GM23248 (cell line): ENCODE data around the gene DAB1. TPM values are rescaled to one million over a fixed set of nuclear protein-coding genes. Genes with fewer than 3 reads are reported as not detected.

Experiments
- DNase-seq: peaks from one replicate; pipeline ENCODE4 v3.0.0-alpha.2; 2015
- H2AFZ ChIP-seq: fragments of 200-600 bp; sonication (generic); 2 replicates; pipeline ENCODE4 v1.6.1; 2016; ENCODE audit warnings: antibody characterized with exemption
- H3F3A ChIP-seq: fragments of 200-600 bp; sonication (generic); 2 replicates; pipeline ENCODE4 v1.6.1; 2016; ENCODE audit warnings: mild to moderate bottlenecking, antibody characterized with exemption, mixed run types; ENCODE audit not compliant: insufficient read depth
- H3K27ac ChIP-seq: fragments of 200-600 bp; sonication (generic); 2 replicates; pipeline ENCODE4 v1.5.1; 2016; ENCODE audit warnings: mild to moderate bottlenecking
- H3K27me3 ChIP-seq: fragments of 200-600 bp; sonication (generic); replicated peaks from 2 replicates; pipeline ENCODE4 v1.6.1; 2016; ENCODE audit warnings: mild to moderate bottlenecking; ENCODE audit not compliant: insufficient read depth
- H3K36me3 ChIP-seq: fragments of 200-600 bp; sonication (generic); 2 replicates; pipeline ENCODE4 v1.6.1; 2016; ENCODE audit warnings: low read depth, mild to moderate bottlenecking
- H3K4me1 ChIP-seq: fragments of 200-600 bp; sonication (generic); 2 replicates; pipeline ENCODE4 v1.6.1; 2016; ENCODE audit warnings: mild to moderate bottlenecking; ENCODE audit not compliant: insufficient read depth
- H3K4me2 ChIP-seq: fragments of 200-600 bp; sonication (generic); one replicate; pipeline ENCODE4 v1.6.1; 2016; ENCODE audit warnings: mild to moderate bottlenecking; ENCODE audit not compliant: unreplicated experiment
- H3K4me3 ChIP-seq: fragments of 200-600 bp; sonication (generic); 2 replicates; pipeline ENCODE4 v1.5.1; 2016; ENCODE audit warnings: mild to moderate bottlenecking
- H3K79me2 ChIP-seq: fragments of 200-600 bp; sonication (generic); 2 replicates; pipeline ENCODE4 v1.6.1; 2016; ENCODE audit warnings: mild to moderate bottlenecking; ENCODE audit not compliant: insufficient read depth
- H3K9ac ChIP-seq: fragments of 200-600 bp; sonication (generic); 2 replicates; pipeline ENCODE4 v1.6.1; 2016; ENCODE audit warnings: mild to moderate bottlenecking
- H3K9me2 ChIP-seq: fragments of 200-600 bp; sonication (generic); 2 replicates; pipeline ENCODE4 v1.6.1; 2016; ENCODE audit warnings: mixed run types, mild to moderate bottlenecking, moderate library complexity; ENCODE audit not compliant: insufficient read depth
- H3K9me3 ChIP-seq: fragments of 200-600 bp; sonication (generic); one replicate; pipeline ENCODE4 v1.6.1; 2017; ENCODE audit warnings: low read depth
- H4K20me1 ChIP-seq: fragments of 200-600 bp; sonication (generic); 2 replicates; pipeline ENCODE4 v1.6.0; 2016; ENCODE audit not compliant: insufficient read depth
- EZH2 ChIP-seq: fragments of 200-600 bp; sonication (generic); IDR thresholded peaks from 2 replicates; pipeline ENCODE4 v1.6.1; 2018; ENCODE audit warnings: antibody characterized with exemption, mild to moderate bottlenecking; ENCODE audit not compliant: insufficient read depth, poor library complexity, severe bottlenecking
- EZH2phosphoT487 ChIP-seq: fragments of 200-600 bp; sonication (generic); IDR thresholded peaks from 2 replicates; pipeline ENCODE4 v1.6.1; 2018; ENCODE audit warnings: antibody characterized with exemption, moderate library complexity, mild to moderate bottlenecking, low read depth; ENCODE audit not compliant: insufficient read depth
- WGBS, 2 experiments: methylation state at CpG; one replicate each; pipeline ENCODE4 v1.1.6; 2015 to 2017; ENCODE audit warnings: low lambda C conversion rate in 2 of 2, low coverage in 1 of 2; ENCODE audit errors: missing lambda C conversion rate in 2 of 2; 5-methylcytosine and 5-hydroxymethylcytosine counted together
- in situ Hi-C: fragments of 300-500 bp; cut with MboI; formaldehyde crosslinking; loops from 2 replicates; pipeline ENCODE4 v1.15.0; 2020
- polyA plus RNA-seq: library from polyadenylated mRNA; unstranded; fragments of >200 nt; fragmentation: Nextera tagmentation; extraction: Ambion mirVana; gene quantifications from 2 replicates; pipeline ENCODE4 v1.2.1, GENCODE V29; 2016
- total RNA-seq: library from RNA; depleted of rRNA; stranded (reverse); fragments of >200 nt; shearing (Covaris generic); gene quantifications from 2 replicates; pipeline ENCODE4 v1.2.3, GENCODE V29; 2014

Gene DAB1
- total and polyA plus RNA-seq, 2 experiments from 2014 or later: 0.11 to 0.39 TPM

GRCh38 chr1:57102561-57103326, 321.1 kb downstream of the DAB1 start:
- Histone ChIP-seq H3K27me3 (no peaks in the 10 kb centered on the region), H3K79me2 (no peaks in the 10 kb centered on the region), H3K9me2 (no peaks in the 10 kb centered on the region), H3F3A (no peaks in the 10 kb centered on the region), H3K4me2 (no peak overlapping the region), H3K4me1 (0 out of 2 replicates have a peak, but pooled peaks cover 8% of the 10 kb centered on the region), H4K20me1 (no peaks in the 10 kb centered on the region), H3K9ac (no peak overlapping the region), H3K36me3 (no peaks in the 10 kb centered on the region), H3K4me3 (no peak overlapping the region), H3K27ac (no peak overlapping the region), H3K9me3 (no peaks in the 10 kb centered on the region), H2AFZ (no peak overlapping the region)
- in situ Hi-C loops: no loop called here
- TF ChIP-seq EZH2phosphoT487 (no peak), EZH2 (no peak)
- 88 to 89% methylated on average over 7 of the region's 7 CpGs for WGBS, 2 experiments
- no peak for DNase-seq

DNA sequence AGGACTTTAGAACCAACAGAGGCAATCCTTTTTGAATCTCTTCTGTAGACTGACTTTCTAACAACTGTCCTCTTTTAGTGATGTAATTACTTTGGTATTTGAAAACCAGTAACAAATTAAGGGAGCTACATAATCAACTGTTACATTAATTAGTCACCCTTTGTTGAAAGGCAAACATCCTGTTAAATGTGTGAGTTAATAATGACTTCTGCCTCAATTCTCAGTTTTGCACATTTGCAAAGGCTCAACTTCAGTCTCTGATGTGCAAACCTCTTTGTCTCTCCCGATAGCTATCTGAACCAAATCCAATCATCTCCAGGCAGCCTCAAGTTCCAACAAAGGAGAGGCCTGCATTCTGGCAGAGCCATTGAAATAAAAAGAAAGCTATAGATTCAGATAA, 322.7 kb downstream of the DAB1 start:
- Histone ChIP-seq H3K36me3 (no peaks in the 10 kb centered on the region), H3K9ac (no peak overlapping the region), H3K27ac (no peak overlapping the region), H4K20me1 (no peaks in the 10 kb centered on the region), H2AFZ (no peak overlapping the region), H3K27me3 (no peaks in the 10 kb centered on the region), H3K79me2 (no peaks in the 10 kb centered on the region), H3F3A (no peaks in the 10 kb centered on the region), H3K4me1 (0 out of 2 replicates have a peak, but pooled peaks cover 8% of the 10 kb centered on the region), H3K4me2 (no peak overlapping the region), H3K4me3 (no peak overlapping the region), H3K9me2 (no peaks in the 10 kb centered on the region), H3K9me3 (no peaks in the 10 kb centered on the region)
- in situ Hi-C loops: no loop called here
- peak; percentile 40 for DNase-seq
- TF ChIP-seq EZH2 (no peak), EZH2phosphoT487 (no peak)
- WGBS, 2 experiments: 10 to 14% methylated on average over 1 of the region's 1 CpG

DNA sequence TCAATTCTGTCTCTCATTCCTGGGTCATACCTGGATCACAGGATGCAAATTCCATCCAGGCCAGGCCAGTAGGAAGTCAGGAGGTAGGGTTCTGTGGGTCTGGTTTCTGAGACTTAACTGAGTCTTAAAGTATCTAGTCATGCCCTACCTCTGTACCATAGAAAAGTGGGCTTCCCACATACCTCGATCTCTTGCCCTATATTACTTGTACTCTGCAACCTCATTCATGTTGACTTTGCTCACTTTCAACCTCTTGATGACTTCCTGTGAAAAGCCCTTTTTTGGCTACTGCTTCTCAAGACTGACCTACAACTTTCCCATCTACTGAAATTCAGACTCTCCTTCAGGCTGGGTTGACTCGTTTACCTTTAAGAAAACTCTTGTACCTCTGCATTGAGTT, 329.1 kb downstream of the DAB1 start:
- no peak overlapping the region for H3K4me2 ChIP-seq
- WGBS, 2 experiments: 90 to 93% methylated on average over 2 of the region's 2 CpGs
- no peaks in the 10 kb centered on the region for H3K27me3 ChIP-seq
- H3K9me2 ChIP-seq: no peaks in the 10 kb centered on the region
- H2AFZ ChIP-seq: no peak overlapping the region
- no peak for DNase-seq
- in situ Hi-C loops: no loop called here
- 0 out of 2 replicates have a peak, but pooled peaks cover 4% of the 10 kb centered on the region for H3K4me1 ChIP-seq
- no peaks in the 10 kb centered on the region for H3K79me2 ChIP-seq
- no peaks in the 10 kb centered on the region for H4K20me1 ChIP-seq
- no peaks in the 10 kb centered on the region for H3K9me3 ChIP-seq
- no peak overlapping the region for H3K4me3 ChIP-seq
- no peak for TF ChIP-seq EZH2
- no peak for TF ChIP-seq EZH2phosphoT487
- no peak overlapping the region for H3K9ac ChIP-seq
- H3F3A ChIP-seq: no peaks in the 10 kb centered on the region
- H3K27ac ChIP-seq: no peak overlapping the region
- no peaks in the 10 kb centered on the region for H3K36me3 ChIP-seq

GRCh38 chr1:57093122-57093521, 330.7 kb downstream of the DAB1 start:
- WGBS, 2 experiments: 87 to 96% methylated on average over 3 of the region's 3 CpGs
- H3K9me2 ChIP-seq: no peaks in the 10 kb centered on the region
- no peak overlapping the region for H3K27ac ChIP-seq
- no peak overlapping the region for H3K4me3 ChIP-seq
- no peaks in the 10 kb centered on the region for H3K27me3 ChIP-seq
- no peak for DNase-seq
- H4K20me1 ChIP-seq: no peaks in the 10 kb centered on the region
- no peaks in the 10 kb centered on the region for H3F3A ChIP-seq
- H2AFZ ChIP-seq: no peak overlapping the region
- 0 out of 2 replicates have a peak, but pooled peaks cover 4% of the 10 kb centered on the region for H3K4me1 ChIP-seq
- no peak overlapping the region for H3K9ac ChIP-seq
- TF ChIP-seq EZH2phosphoT487 (no peak), EZH2 (no peak)
- H3K79me2 ChIP-seq: no peaks in the 10 kb centered on the region
- no peaks in the 10 kb centered on the region for H3K36me3 ChIP-seq
- in situ Hi-C loops: no loop called here
- H3K9me3 ChIP-seq: no peaks in the 10 kb centered on the region
- no peak overlapping the region for H3K4me2 ChIP-seq
